Activated CD4-positive, alpha-beta T cell treated with anti-CD3 and anti-CD28 coated beads, Interleukin-2, Interleukin-4, amounts not matched to agents 100 ng/mL and 50 ng/mL, durations not matched to agents 16 hours and 8 hours (primary cell): ENCODE data around the gene POLR3K.

Source experiments
- DNase-seq: peaks from one replicate; pipeline ENCODE4 v3.0.0-alpha.2; 2020; ENCODE audit warnings: low spot score

Gene POLR3K

GRCh38 chr16:53346-54236 is at the start of gene POLR3K, which contains the start of gene SNRNP25:
POLR3K (minus strand) TSS chr16:53608; CDS start chr16:53586, 22 bp downstream.
SNRNP25 (plus strand) TSS chr16:53828; CDS start chr16:54017, 189 bp downstream.
- peak; percentile 99 for DNase-seq

GRCh38 chr16:102060-102855 is 48.9 kb upstream of the POLR3K start:
- no peak for DNase-seq

- no peak for DNase-seq
These were observed 48.2 kb upstream of the POLR3K start for GRCh38 chr16:101586-101985.

- no peak for DNase-seq
These were observed 47.6 kb upstream of the POLR3K start for GRCh38 chr16:100989-101388.

GRCh38 chr16:97822-98221 is 44.4 kb upstream of the POLR3K start:
- no peak for DNase-seq

GRCh38 chr16:96935-97381 is 43.5 kb upstream of the POLR3K start:
- peak; percentile 91 for DNase-seq

GRCh38 chr16:94918-95265 is 41.5 kb upstream of the POLR3K start:
- DNase-seq, result no peak

- no peak for DNase-seq
These were observed 39.3 kb upstream of the POLR3K start for GRCh38 chr16:92431-93339.

GRCh38 chr16:91484-91883 is 38.1 kb upstream of the POLR3K start:
- no peak for DNase-seq

- no peak for DNase-seq
These were observed 36.2 kb upstream of the POLR3K start for GRCh38 chr16:89391-90302.

- DNase-seq, result no peak
These were observed 35.2 kb upstream of the POLR3K start for GRCh38 chr16:88613-89012.

GRCh38 chr16:86483-86952 is 33.1 kb upstream of the POLR3K start:
- DNase-seq, result no peak

GRCh38 chr16:85865-86264 is 32.5 kb upstream of the POLR3K start:
- no peak for DNase-seq

GRCh38 chr16:85407-85782 is 32.0 kb upstream of the POLR3K start:
- no peak for DNase-seq

GRCh38 chr16:84718-85406 is 31.5 kb upstream of the POLR3K start:
- peak; percentile 78 for DNase-seq

- DNase-seq, result no peak
These were observed 30.6 kb upstream of the POLR3K start for GRCh38 chr16:83781-84615.

GRCh38 chr16:83060-83603 is 29.7 kb upstream of the POLR3K start:
- no peak for DNase-seq

GRCh38 chr16:79151-80054 is 26.0 kb upstream of the POLR3K start:
- no peak for DNase-seq
